NCI-H82 treated with DMSO at 0.1 percent for 48 hours (cell line): ENCODE measurements around the gene CLDN20.
"Not testable (repeated sequence)": the region's sequence is repeated elsewhere in the genome, so short reads cannot be mapped to it uniquely, and the experiment has no call there.

Experiments used
- DNase-seq: peaks from one replicate; lab custom pipeline; 2025; ENCODE audit not compliant: unreplicated experiment; lab: John Stamatoyannopoulos, UW

CLDN20 gene

DNA sequence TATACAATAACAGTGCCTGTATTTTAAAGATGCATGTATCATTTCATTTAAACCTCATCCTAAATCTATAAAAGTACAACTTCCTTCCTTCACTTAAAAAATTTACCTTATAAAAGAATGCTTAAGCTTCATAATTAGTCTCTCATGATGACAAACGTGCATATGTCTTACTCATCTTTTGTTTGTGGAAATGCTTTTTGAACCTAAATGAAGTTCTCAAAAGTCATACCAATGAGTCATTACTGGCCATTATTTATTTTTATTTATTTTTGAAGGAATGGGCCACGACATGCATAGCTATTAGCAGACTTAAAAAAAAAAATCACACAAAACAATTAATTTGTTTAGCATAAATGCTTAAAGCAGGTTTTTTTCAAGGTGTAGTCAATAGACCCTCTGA is 46.8 kb downstream of the CLDN20 start:
- no peak for DNase-seq

DNA sequence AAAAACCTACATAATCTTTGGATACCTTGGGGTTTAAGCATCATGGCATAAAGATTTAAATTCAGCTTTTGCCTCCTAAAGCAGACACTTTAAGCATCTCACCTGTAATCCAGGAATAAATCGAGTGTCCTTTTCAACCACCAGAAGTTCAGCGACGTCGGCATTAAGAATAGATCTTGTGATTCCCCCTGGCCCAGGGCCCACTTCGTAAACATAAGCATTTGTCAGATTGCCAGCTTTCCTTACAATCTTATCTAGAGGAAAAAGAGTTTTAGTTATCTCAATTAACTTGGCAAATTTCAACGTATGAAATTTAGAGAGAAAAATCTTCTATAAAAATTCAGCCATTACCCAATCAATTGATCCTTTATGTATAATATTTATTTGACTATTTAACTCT is 47.3 kb downstream of the CLDN20 start:
- no peak for DNase-seq

DNA sequence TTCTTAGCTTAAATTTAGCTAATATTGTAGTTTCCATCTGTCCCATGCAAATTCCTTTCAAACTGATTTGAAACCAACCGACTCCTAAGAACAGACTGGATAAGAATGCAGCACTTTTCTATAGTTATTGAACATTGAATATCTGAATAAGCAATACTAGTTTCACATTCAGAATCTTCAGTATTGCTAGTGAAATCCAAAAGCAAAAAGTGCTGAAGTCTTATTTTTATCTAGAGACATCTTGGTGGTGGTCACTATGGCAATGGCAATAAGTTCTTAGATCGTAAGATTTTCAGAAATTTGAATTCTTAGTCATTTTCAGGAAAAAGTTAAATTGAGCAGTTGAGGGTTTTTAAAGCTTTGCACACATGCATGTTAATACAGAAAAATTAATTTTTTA is 47.8 kb downstream of the CLDN20 start:
- DNase-seq = no peak

DNA sequence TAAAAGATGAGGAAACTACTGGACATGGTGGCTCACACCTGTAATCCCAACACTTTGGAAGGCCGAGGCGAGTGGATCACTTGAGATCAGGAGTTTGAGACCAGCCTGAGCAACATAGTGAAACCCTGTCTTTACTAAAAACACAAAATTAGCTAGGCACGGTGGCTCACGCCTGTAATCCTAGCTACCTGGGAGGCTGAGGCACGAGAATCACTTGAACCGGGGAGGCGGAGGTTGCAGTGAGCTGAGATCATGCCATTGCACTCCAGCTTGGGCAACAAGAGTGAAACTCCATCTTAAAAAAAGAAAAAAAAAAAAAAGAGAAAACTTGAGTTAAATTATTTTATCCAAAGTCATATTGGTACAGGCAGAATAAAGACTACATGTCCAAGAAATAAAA is 49.1 kb downstream of the CLDN20 start:
- not testable (repeated sequence) for DNase-seq

- DNase-seq = no peak
Measured at GRCh38 chr6:155313602-155314091, 49.8 kb downstream of the CLDN20 start.

DNA sequence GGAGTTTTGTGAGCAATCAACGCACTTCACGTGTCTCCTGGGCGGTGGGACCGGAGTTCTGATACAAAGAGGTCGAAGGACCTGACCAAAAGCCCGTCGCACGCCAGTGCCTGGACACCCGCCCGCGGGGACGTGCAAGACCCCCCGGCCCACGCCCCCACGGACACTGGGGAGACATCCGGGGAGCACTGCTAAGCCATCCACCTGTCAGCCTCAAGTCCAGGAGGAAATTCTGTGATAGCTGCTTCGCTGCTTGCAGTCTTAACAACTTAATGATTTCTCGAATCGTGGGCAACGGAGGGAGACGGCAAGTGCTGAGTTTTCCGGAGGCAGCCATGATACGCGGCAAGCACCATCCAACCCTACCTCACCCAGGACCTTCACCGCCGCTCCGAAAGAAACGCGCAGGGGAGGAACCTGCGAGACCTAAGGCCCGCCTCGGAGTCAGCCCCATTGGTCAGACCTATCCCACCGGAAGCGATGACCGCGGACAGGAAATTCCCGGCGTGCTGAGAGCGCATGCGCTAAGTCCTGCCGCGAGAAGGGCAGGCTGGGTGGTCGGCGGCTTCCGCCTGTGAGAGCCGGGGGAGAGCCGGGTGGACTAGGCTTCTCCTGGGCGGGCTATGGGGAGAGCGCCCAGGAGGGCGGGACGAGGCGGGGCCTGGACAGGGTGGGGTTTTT is 50.4 kb downstream of the CLDN20 start, which contains the start of gene TFB1M:
Gene TFB1M, minus strand, starts transcription at position 393 of the 681 bp plus-strand sequence. Its CDS starts 56 bp downstream, at position 337.
- peak; percentile 100 for DNase-seq

- peak; percentile 94 for DNase-seq
Measured at GRCh38 chr6:155314773-155315515, 51.1 kb downstream of the CLDN20 start.

DNA sequence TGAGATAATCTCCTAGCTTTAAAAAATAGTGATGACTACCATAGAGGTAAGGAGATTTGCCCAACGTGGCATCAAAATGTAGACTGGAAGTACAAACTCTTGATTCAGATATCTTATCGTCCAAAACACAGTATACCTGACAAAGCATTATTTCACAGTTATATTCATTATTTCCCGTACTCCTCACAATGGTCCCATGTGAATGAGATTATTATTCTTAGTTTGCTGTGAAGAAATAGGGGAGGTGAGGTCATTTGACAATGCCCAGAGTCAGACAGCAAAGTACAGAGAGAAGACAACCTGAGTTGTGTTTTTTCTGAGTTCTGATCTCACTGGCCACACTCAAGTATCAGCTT is 51.7 kb downstream of the CLDN20 start:
- DNase-seq = no peak

GRCh38 chr6:155316419-155316818 is 52.6 kb downstream of the CLDN20 start:
- DNase-seq = no peak

GRCh38 chr6:155317186-155317585 is 53.4 kb downstream of the CLDN20 start:
- DNase-seq = no peak

GRCh38 chr6:155319902-155320301 is 56.1 kb downstream of the CLDN20 start:
- DNase-seq = no peak

GRCh38 chr6:155324172-155324571 is 60.4 kb downstream of the CLDN20 start:
- DNase-seq = no peak

- DNase-seq = no peak
Measured at GRCh38 chr6:155324993-155325392, 61.2 kb downstream of the CLDN20 start.

DNA sequence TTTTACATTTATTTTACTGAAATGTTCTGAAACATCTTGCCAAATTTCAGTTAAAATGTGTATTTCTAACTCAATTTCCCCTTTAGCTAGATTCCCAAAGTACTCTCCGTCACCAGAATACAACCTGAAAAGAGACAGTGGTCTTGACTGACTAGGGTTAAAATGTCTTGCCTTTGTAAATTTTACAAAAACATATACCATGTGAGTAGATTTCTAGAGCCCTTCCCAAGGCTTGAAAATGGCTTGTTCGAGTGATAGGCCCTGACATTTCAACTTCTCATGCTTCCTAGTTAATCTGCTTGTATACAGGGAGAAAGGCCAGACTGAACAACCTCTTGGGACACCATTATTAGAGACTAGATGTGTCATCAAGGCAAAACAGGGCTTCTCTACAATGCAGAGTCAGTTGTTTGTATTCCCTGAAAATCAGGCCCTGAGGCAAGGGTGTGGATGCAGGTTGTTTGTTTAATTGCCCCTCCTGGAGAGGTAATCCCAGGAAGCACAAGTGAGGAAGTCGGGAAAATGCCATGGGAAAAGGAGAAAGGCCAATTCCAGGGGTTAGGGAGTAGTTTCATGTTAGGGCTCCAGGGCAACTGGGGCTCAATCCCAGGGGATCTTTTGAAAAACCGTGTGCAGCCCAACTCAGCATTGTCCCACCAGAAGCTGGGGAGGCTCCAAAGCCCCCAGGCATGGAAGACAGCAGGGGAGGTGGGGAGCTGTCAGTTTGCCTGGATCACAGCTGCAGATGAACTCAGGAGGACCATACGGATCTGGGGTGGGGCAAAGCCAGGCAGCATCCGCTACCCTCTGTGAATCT is 62.1 kb downstream of the CLDN20 start:
- no peak for DNase-seq
